H1 (cell line): ENCODE measurements around the gene C1orf21. TPM values are rescaled to one million over a fixed set of nuclear protein-coding genes. Genes with fewer than 3 reads are reported as not detected.

Experiments used
- BACH1 ChIP-seq: IDR thresholded peaks from 2 replicates; pipeline ENCODE4 v1.6.1; 2012; ENCODE audit warnings: low read length, improper control_type of control experiment
- KDM4A ChIP-seq: IDR thresholded peaks from one replicate; pipeline ENCODE4 v1.7.1; 2012; ENCODE audit warnings: low read depth, mild to moderate bottlenecking, moderate library complexity, low read length, inconsistent platforms; ENCODE audit not compliant: severe bottlenecking
- MAFK ChIP-seq: IDR thresholded peaks from 2 replicates; pipeline ENCODE4 v1.6.1; 2012; ENCODE audit warnings: low read depth, mild to moderate bottlenecking, improper control_type of control experiment, low read length
- SP4 ChIP-seq: IDR thresholded peaks from 2 replicates; pipeline ENCODE4 v1.6.1; 2012; ENCODE audit warnings: low read length, inconsistent platforms
- TAF1 ChIP-seq: IDR thresholded peaks from 2 replicates; pipeline ENCODE4 v1.6.1; 2011; ENCODE audit warnings: mild to moderate bottlenecking, low read depth, low read length
- polyA plus RNA-seq, 7 experiments: library from polyadenylated mRNA; depleted of rRNA in 3 of 7; stranded (reverse) in 5 of 7; unstranded in 2 of 7; fragments of >200 nt in 5 of 7; fragments of 200-250 nt in 2 of 7; gene quantifications; 1 replicate in 5 of 7; 2 replicates in 1 of 7; 4 replicates in 1 of 7; pipeline versions ENCODE4 v1.2.1 to v1.2.3, GENCODE V29; 2011 to 2013; ENCODE audit warnings: missing spikeins in 2 of 7, mixed read lengths in 2 of 7
- total RNA-seq: library from RNA; stranded (reverse); fragmentation: NEBNext Ultra II Directional; extraction: Animal tissue kit (Norgen Biotek cat#: 25700); gene quantifications from 2 replicates; pipeline ENCODE4 v1.2.1, GENCODE V29; 2021
- TF ChIP-seq, protein P1 (sequence below): IDR thresholded peaks from 2 replicates; pipeline ENCODE4 v1.6.1; 2011; ENCODE audit warnings: low read depth, mild to moderate bottlenecking, low read length; ENCODE audit not compliant: insufficient read depth

C1orf21 gene
- total and polyA plus RNA-seq, 2 of the 8 experiments (the other 6 are each of a cell fraction or from before 2014, with no cell fraction given) = 16.6 to 51.0 TPM

DNA sequence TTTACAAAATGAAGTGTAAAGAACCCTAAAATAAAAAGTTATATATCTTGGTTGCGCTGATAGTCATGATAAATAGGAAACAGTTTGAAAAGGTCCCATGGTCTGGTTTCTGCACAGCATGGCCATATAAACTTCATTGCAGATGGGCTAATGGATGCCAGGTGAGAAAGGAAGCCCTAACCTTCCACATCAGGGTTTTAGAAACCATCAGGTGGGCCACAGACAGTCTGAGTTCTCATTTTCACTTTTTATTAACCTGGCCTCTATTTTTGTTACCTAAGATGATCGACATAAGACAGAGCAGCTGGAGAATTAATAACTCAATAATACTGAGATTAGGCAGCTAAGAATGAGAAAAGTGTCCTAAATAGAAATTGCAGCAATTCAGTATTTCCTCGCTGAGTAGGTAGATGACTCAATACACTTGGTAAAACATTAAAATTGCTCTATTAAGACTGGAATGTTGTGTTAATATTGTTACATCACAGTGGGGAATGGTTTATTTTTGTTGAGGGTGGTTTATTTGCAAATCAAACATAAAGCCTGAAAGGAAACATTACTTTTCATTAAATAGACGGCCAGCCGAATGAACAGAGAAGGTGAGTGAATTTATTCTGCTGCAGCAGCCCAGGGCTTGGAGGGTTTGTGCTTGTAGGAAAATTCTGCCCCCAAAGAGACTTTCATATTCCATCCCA, 21.1 kb downstream of the C1orf21 start (continued):
- TF ChIP-seq MAFK (no peak), KDM4A (no peak), SP4 (no peak), TAF1 (no peak), BACH1 (no peak)
- TF ChIP-seq, protein P1, sequence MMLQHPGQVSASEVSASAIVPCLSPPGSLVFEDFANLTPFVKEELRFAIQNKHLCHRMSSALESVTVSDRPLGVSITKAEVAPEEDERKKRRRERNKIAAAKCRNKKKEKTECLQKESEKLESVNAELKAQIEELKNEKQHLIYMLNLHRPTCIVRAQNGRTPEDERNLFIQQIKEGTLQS = no peak
- TF ChIP-seq, all 59 proteins: peak for 0
